ENCODE results near the gene DIAPH3.

GRCh38 chr13:59867867-59868266, 295.9 kb downstream of the DIAPH3 start:
- no peak for TF ChIP-seq EZH2 (IDR thresholded peaks at IDR 0.05; ENCODE audit: borderline replicate concordance, low read depth, low read length, poor library complexity, severe bottlenecking)
- TF ChIP-seq, protein P1, sequence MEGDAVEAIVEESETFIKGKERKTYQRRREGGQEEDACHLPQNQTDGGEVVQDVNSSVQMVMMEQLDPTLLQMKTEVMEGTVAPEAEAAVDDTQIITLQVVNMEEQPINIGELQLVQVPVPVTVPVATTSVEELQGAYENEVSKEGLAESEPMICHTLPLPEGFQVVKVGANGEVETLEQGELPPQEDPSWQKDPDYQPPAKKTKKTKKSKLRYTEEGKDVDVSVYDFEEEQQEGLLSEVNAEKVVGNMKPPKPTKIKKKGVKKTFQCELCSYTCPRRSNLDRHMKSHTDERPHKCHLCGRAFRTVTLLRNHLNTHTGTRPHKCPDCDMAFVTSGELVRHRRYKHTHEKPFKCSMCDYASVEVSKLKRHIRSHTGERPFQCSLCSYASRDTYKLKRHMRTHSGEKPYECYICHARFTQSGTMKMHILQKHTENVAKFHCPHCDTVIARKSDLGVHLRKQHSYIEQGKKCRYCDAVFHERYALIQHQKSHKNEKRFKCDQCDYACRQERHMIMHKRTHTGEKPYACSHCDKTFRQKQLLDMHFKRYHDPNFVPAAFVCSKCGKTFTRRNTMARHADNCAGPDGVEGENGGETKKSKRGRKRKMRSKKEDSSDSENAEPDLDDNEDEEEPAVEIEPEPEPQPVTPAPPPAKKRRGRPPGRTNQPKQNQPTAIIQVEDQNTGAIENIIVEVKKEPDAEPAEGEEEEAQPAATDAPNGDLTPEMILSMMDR (conservative IDR thresholded peaks at IDR 0.05; ENCODE audit: low read depth, low read length), result no peak

Data from A673 (cell line).